SK-N-SH (cell line): ENCODE measurements around the gene SNX33. TPM values are rescaled to one million over a fixed set of nuclear protein-coding genes. Genes with fewer than 3 reads are reported as not detected.

Experiments used
- CTCF ChIA-PET: fragments of 300-600, 350-600 bp; formaldehyde crosslinking; extraction: SDS; loops from one replicate; lab custom pipeline; 2021; lab: Yijun Ruan, JAX
- POLR2A ChIA-PET: fragments of 350-600 bp; sonication (Branson Sonifier 250); formaldehyde crosslinking; extraction: SDS; loops from one replicate; lab custom pipeline; 2020; ENCODE audit warnings: antibody characterized with exemption, inconsistent platforms; lab: Yijun Ruan, JAX
- DNase-seq: peaks from one replicate; pipeline ENCODE4 v3.0.0; 2012
- H2AFZ ChIP-seq: fragments of 200-600 bp; sonication (generic); 2 replicates; pipeline ENCODE4 v1.8.1; 2016; ENCODE audit warnings: antibody characterized with exemption, mild to moderate bottlenecking, low read depth
- H3F3A ChIP-seq: fragments of 200-600 bp; sonication (generic); replicated peaks from 2 replicates; pipeline ENCODE3; 2016; ENCODE audit warnings: antibody characterized with exemption, mild to moderate bottlenecking; ENCODE audit not compliant: insufficient read depth
- H3K27ac ChIP-seq, 2 experiments: fragments of 200-500 bp in 1 of 2; fragments of 200-600 bp in 1 of 2; sonication (Bioruptor generic) in 1 of 2; sonication (generic), shearing (Covaris generic) in 1 of 2; 2 replicates each; pipeline versions ENCODE4 v1.5.1 to v1.6.1; 2014 to 2016; ENCODE audit warnings: low read depth in 2 of 2, inconsistent platforms in 1 of 2, low read length in 1 of 2, mild to moderate bottlenecking in 1 of 2, mixed read lengths in 1 of 2
- H3K27me3 ChIP-seq: fragments of 200-600 bp; sonication (generic), shearing (Covaris generic); 2 replicates; pipeline ENCODE4 v1.6.1; 2016; ENCODE audit warnings: mixed run types; ENCODE audit not compliant: insufficient read depth
- H3K36me3 ChIP-seq, 2 experiments: fragments of 200-500 bp in 1 of 2; fragments of 200-600 bp in 1 of 2; sonication (Bioruptor generic) in 1 of 2; sonication (generic) in 1 of 2; replicated peaks in 1 of 2; 2 replicates each; pipeline versions ENCODE3 to v1.5.1; 2014 to 2016; ENCODE audit warnings: low read length in 1 of 2, mild to moderate bottlenecking in 1 of 2; ENCODE audit not compliant: insufficient read depth in 2 of 2, control insufficient read depth in 1 of 2
- H3K4me1 ChIP-seq, 2 experiments: fragments of 200-500 bp in 1 of 2; fragments of 200-600 bp in 1 of 2; sonication (Bioruptor generic) in 1 of 2; sonication (generic), shearing (Covaris generic) in 1 of 2; 2 replicates each; pipeline versions ENCODE4 v1.5.1 to v1.6.1; 2014 to 2016; ENCODE audit warnings: low read depth in 1 of 2, low read length in 1 of 2, mixed run types in 1 of 2; ENCODE audit not compliant: insufficient read depth in 2 of 2, control insufficient read depth in 1 of 2
- H3K4me2 ChIP-seq: fragments of 200-600 bp; sonication (generic), shearing (Covaris generic); 2 replicates; pipeline ENCODE4 v1.6.1; 2017; ENCODE audit warnings: mixed run types
- H3K4me3 ChIP-seq, 2 experiments: fragments of 200-500 bp in 1 of 2; fragments of 200-600 bp in 1 of 2; sonication (Bioruptor generic) in 1 of 2; sonication (generic), shearing (Covaris generic) in 1 of 2; 2 replicates each; pipeline versions ENCODE4 v1.5.1 to v1.8.1; 2014 to 2016; ENCODE audit warnings: low read depth in 2 of 2, inconsistent platforms in 1 of 2, low read length in 1 of 2, mild to moderate bottlenecking in 1 of 2, mixed read lengths in 1 of 2, moderate library complexity in 1 of 2
- H3K79me2 ChIP-seq: fragments of 200-600 bp; sonication (generic); 2 replicates; pipeline ENCODE4 v1.8.1; 2017; ENCODE audit warnings: mild to moderate bottlenecking; ENCODE audit not compliant: insufficient read depth
- H3K9ac ChIP-seq: fragments of 200-600 bp; sonication (generic); 2 replicates; pipeline ENCODE4 v1.6.1; 2017; ENCODE audit warnings: mixed run types
- H3K9me2 ChIP-seq: fragments of 200-600 bp; sonication (generic); 2 replicates; pipeline ENCODE4 v1.6.1; 2017; ENCODE audit warnings: mixed run types
- H3K9me3 ChIP-seq: fragments of 200-600 bp; sonication (generic); 2 replicates; pipeline ENCODE4 v1.6.1; 2017; ENCODE audit warnings: mixed run types, mild to moderate bottlenecking, moderate library complexity
- H4K20me1 ChIP-seq: fragments of 200-600 bp; sonication (generic); 2 replicates; pipeline ENCODE4 v1.6.1; 2017; ENCODE audit warnings: mild to moderate bottlenecking, mixed run types; ENCODE audit not compliant: insufficient read depth
- GABPA ChIP-seq: IDR thresholded peaks from 2 replicates; pipeline ENCODE4 v1.4.0; 2012; ENCODE audit warnings: low read depth, mild to moderate bottlenecking
- GATA2 ChIP-seq: sonication (generic); formaldehyde crosslinking; IDR thresholded peaks from 2 replicates; pipeline ENCODE4 v1.5.0; 2020; ENCODE audit warnings: mild to moderate bottlenecking, missing genetic modification reagents
- NRF1 ChIP-seq: IDR thresholded peaks from 2 replicates; pipeline ENCODE4 v1.6.1; 2012; ENCODE audit warnings: low read depth, mild to moderate bottlenecking, low read length
- RFX5 ChIP-seq: IDR thresholded peaks from 2 replicates; pipeline ENCODE4 v1.6.1; 2012; ENCODE audit warnings: mild to moderate bottlenecking, improper control_type of control experiment, low read length
- SMC3 ChIP-seq: IDR thresholded peaks from 2 replicates; pipeline ENCODE4 v1.6.1; 2012; ENCODE audit warnings: low read depth, low read length, improper control_type of control experiment
- TAF1 ChIP-seq: IDR thresholded peaks from 2 replicates; pipeline ENCODE4 v1.6.1; 2012; ENCODE audit warnings: low read depth, mild to moderate bottlenecking, low read length, moderate library complexity, borderline replicate concordance
- TEAD4 ChIP-seq: IDR thresholded peaks from 2 replicates; pipeline ENCODE4 v1.4.0; 2012; ENCODE audit warnings: mild to moderate bottlenecking, borderline replicate concordance; ENCODE audit not compliant: insufficient read depth
- WGBS: methylation state at CpG from one replicate; pipeline ENCODE4 v1.1.6; 2017; ENCODE audit warnings: low lambda C conversion rate; 5-methylcytosine and 5-hydroxymethylcytosine counted together
- polyA plus RNA-seq, 3 experiments: library from polyadenylated mRNA; depleted of rRNA; stranded (reverse); fragments of >200 nt; gene quantifications; 2 replicates each; pipeline ENCODE4 v1.2.3, GENCODE V29; 2012
- TF ChIP-seq, protein P1 (sequence below): IDR thresholded peaks from 2 replicates; pipeline ENCODE4 v1.4.0; 2012; ENCODE audit warnings: low read depth, borderline replicate concordance
- TF ChIP-seq, protein P2 (sequence below): fragments of 150-350 bp; IDR thresholded peaks from 2 replicates; pipeline ENCODE4 v1.6.1; 2017; ENCODE audit warnings: antibody characterized with exemption, low read length, low read depth, borderline replicate concordance

SNX33 gene
- polyA plus RNA-seq, 1 of the 3 experiments (the other 2 are of a cell fraction), result 7.7 TPM

- TF ChIP-seq GABPA, result no peak
- TF ChIP-seq TAF1, result no peak
- no peaks in the 10 kb centered on the region for H3K9me3 ChIP-seq
- 82% methylated on average over 6 of the region's 6 CpGs for WGBS
- H3K4me1 ChIP-seq, result peaks cover 28 to 48% of the 10 kb centered on the region in 2 experiments; a peak in 3 of 4 replicates
- no peaks in the 10 kb centered on the region for H3K27me3 ChIP-seq
- H3K9me2 ChIP-seq, result no peaks in the 10 kb centered on the region
- H3K79me2 ChIP-seq, result peaks cover 24% of the 10 kb centered on the region
- no peak overlapping the region for H2AFZ ChIP-seq
- ChIA-PET CTCF (interaction anchor here (0.5 to 1.0 kb wide), 2 partner anchors 26 to 145 kb away, joined by 3 read pairs; no protein-coding TSS in a partner anchor), POLR2A (no interaction called here)
- no peak overlapping the region for H3K4me3 ChIP-seq
- H4K20me1 ChIP-seq, result no peaks in the 10 kb centered on the region
- no peak overlapping the region for H3K27ac ChIP-seq
- H3F3A ChIP-seq, result peaks cover 18% of the 10 kb centered on the region
- H3K4me2 ChIP-seq, result peak overlapping the region; percentile 50; the same call in 1 of the 2 replicates
- no peaks in the 10 kb centered on the region for H3K36me3 ChIP-seq
- no peak for DNase-seq
- H3K9ac ChIP-seq, result peak overlapping the region; percentile 31; the same call in 1 of the 2 replicates
These were observed 22.1 kb downstream of the SNX33 start for GRCh38 chr15:75669879-75670212.

DNA sequence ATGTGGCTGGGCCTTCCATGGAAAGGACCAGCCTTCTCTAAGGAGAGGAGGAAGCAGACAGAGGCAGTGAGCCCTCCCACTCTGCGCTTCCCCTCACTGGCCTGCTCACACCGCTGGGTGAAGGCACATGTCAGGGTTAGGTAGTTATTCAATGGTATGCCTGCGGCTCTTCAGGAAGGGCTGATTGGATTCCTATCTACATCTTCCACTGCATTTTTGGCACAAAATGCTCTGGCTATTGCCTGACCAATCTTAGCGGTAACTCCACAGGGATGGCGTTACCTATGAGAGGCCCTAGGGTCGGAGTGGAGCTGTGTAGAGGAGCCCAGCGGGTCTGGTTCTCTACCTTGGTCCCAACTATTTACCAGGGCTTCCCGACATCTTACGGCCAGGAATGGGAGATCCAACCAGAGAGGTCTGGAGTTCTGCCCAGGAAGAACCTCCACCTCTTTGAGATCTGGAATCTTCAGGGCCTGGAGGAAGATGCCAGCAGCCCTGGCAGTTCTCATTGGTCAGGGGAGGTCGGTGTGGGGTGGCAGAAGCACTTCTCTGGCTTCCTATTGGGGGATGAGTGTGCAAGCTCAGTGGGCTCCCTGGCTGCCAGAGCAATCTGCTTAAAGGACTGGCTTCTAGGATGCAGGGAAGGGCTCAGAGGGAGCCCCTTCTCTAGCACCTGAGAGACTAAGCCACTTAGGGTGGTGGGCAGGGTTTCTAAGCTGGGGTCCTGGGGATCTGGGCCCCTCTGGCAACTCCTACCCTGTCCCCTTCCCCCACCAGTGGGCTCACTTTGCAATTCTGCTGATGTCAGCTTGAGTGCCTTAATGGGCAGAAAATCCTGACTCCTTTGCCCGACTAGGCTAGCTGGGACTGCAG lies 24.3 kb downstream of the SNX33 start:
- Histone ChIP-seq H2AFZ (no peak overlapping the region), H3K4me1 (peaks cover 28 to 38% of the 10 kb centered on the region in 2 experiments; a peak in 3 of 4 replicates), H3K36me3 (no peaks in the 10 kb centered on the region), H3K79me2 (peaks cover 18% of the 10 kb centered on the region), H3K27me3 (no peaks in the 10 kb centered on the region), H3K27ac (peak overlapping the region; percentile 22 to 60), H3K9me3 (no peaks in the 10 kb centered on the region), H3K4me3 (no peak overlapping the region), H3K9ac (no peak overlapping the region), H3F3A (peaks cover 7% of the 10 kb centered on the region), H4K20me1 (no peaks in the 10 kb centered on the region), H3K4me2 (no peak overlapping the region), H3K9me2 (no peaks in the 10 kb centered on the region)
- 88% methylated on average over 9 of the region's 11 CpGs for WGBS
- no peak for TF ChIP-seq TAF1
- TF ChIP-seq NRF1, result no peak
- no peak for TF ChIP-seq GATA2 (CRISPR knock-in tag)
- no peak for TF ChIP-seq TEAD4
- TF ChIP-seq, protein P1, sequence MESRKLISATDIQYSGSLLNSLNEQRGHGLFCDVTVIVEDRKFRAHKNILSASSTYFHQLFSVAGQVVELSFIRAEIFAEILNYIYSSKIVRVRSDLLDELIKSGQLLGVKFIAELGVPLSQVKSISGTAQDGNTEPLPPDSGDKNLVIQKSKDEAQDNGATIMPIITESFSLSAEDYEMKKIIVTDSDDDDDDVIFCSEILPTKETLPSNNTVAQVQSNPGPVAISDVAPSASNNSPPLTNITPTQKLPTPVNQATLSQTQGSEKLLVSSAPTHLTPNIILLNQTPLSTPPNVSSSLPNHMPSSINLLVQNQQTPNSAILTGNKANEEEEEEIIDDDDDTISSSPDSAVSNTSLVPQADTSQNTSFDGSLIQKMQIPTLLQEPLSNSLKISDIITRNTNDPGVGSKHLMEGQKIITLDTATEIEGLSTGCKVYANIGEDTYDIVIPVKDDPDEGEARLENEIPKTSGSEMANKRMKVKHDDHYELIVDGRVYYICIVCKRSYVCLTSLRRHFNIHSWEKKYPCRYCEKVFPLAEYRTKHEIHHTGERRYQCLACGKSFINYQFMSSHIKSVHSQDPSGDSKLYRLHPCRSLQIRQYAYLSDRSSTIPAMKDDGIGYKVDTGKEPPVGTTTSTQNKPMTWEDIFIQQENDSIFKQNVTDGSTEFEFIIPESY, result no peak
- TF ChIP-seq RFX5, result no peak
- no peak for TF ChIP-seq SMC3
- TF ChIP-seq, protein P2, sequence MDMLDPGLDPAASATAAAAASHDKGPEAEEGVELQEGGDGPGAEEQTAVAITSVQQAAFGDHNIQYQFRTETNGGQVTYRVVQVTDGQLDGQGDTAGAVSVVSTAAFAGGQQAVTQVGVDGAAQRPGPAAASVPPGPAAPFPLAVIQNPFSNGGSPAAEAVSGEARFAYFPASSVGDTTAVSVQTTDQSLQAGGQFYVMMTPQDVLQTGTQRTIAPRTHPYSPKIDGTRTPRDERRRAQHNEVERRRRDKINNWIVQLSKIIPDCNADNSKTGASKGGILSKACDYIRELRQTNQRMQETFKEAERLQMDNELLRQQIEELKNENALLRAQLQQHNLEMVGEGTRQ, result no peak
- no peak for DNase-seq
- ChIA-PET POLR2A (interaction anchor here (0.7 to 2.0 kb wide), 2 partner anchors 32 to 46 kb away, joined by 3 to 10 read pairs; partner anchors contain the start of genes IMP3 and SNUPN), CTCF (interaction anchor here (1.5 to 2.8 kb wide), 4 partner anchors 12 to 61 kb away, joined by 4 to 9 read pairs (median 8); partner anchors contain the start of gene SNX33)
